NCI-H2171 (cell line): ENCODE results near the gene CLEC5A.
"Not testable (repeated sequence)": the region's sequence is repeated elsewhere in the genome, so short reads cannot be mapped to it uniquely, and the experiment has no call there.

Experiments used
- DNase-seq: peaks from one replicate; lab custom pipeline; 2025; lab: John Stamatoyannopoulos, UW

Gene CLEC5A

DNA sequence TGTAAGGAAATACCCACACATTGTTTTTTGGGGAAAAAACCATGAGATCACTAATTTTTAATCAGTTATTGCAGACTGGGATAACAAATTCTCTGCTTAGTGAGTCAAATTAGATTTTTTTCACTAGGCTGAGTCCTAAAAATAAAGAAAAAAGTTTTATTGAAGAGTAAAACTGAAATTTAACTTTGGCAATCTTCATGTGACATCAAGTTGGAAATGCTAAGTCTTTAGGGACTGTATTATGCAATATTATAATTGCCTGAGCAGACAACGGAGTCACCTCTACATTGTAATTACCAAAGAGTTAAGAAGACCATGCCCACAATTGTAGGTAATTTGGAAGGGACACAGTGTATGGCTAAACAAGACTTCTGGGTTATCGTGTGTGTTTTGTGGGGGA is 2.2 kb upstream of the CLEC5A start:
- DNase-seq: no peak

DNA sequence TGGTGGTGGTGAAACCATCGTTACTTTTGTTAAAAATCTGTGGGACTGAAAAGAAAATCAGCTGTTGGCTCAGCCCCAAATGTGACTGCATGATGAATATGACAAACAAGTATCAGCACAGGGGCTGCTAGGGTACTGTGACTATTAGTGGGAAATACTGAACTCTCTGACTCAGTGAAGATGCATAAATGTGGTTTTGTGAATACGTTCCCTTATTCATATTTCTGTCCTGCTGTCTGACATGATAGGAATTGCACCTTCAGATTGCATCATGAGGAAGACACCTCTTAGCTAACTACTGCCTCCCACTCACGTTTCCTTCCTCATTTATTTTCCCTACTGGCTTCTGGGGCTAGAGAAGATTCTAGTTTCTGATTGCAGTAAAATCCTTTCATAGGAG is 1.4 kb downstream of the CLEC5A start:
- no peak for DNase-seq

DNA sequence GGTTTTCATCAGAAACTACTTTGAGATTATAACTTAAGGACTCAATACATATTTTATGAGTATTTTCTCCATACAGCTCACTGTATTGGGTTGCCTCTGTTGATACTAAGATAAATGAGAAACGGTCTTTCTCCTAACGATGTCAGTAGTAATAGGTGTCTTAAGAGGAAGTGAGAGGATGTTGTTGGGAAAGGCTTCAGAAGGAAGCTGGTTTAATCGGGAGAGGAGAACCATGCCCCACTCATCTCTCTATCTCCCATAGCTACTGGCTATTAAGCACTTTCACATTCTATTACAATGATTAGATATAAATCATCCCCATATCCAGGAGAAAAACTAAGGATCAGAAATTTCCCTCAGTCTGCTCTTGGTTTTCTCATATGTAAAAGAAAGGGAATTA is 2.0 kb downstream of the CLEC5A start:
- no peak for DNase-seq

- no peak for DNase-seq
Observed at GRCh38 chr7:141943846-141944245, 2.9 kb downstream of the CLEC5A start.

DNA sequence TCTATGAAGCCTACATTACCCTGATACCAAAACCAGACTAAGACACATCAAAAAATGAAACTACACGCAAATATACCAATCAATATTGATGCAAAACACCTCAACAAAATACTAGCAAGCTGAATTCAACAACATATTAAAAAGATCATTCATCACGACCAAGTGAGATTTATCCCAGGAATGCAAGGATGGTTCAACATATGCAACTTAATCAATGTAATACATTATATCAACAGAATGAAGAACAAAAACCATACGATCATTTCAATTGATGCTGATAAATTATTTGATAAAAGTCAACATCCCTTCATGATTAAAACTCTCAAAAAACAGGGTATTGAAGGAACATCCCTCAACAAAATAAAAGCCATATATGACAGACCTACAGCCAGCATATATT is 5.7 kb downstream of the CLEC5A start:
- no peak for DNase-seq

DNA sequence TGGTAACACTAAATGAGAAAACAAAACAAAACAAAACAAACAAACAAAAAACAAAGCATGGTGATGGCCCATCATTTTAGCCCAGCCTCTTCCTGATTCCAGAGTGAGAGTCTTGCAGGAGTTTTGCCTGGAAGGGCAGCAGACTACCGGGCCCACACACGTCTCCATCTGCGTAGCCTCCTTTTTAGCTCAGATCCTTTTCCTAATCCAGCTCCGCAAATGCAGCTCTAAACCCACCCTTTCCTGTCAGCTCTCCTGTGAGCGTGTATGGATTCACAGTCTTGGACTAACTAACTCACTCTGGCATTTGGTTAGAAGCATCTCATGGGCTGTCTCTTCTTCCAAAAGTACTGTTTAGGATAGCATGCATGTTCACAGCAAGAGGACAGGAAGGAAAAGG is 16.6 kb downstream of the CLEC5A start:
- no peak for DNase-seq

DNA sequence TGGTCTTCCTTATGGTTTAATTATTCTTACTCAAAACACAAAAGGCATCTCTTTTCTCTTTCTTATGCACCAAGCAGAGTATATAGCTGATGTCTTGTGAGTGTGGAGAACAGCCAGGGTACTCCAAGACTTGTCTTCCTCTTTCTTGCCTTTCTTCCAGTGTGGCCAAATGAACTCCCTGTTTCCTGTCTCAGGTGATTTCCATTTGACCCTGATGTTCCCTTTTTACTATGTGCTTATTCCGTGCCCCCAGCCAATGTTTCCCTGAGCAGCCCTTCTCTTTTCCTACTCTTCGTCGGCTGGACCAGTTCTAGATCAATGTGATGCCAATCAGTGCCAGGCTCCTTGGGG is 18.0 kb downstream of the CLEC5A start:
- no peak for DNase-seq

GRCh38 chr7:141928146-141928844 is 18.5 kb downstream of the CLEC5A start:
- no peak for DNase-seq

GRCh38 chr7:141920281-141920680 is 26.5 kb downstream of the CLEC5A start:
- DNase-seq: no peak

DNA sequence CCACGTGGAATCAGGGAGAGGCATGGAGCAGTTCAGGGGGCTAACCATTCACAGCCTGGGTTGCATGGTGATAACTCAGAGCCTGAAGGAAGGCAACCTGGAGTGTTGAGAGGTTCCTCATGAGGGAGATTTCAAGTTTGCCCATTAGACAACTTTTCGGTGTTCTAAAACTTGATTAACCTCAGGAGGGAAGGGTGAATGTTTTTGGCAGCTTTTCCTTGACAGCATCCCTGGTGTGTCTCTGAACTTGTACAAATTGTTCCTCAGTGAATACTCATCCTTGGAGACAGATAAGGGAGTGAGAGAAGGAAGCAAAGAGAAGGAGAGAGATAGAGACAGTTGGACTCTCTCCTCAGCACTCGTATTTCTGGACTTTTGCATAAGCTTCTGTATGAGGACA is 30.7 kb downstream of the CLEC5A start, which contains the start of gene OR9A4:
OR9A4 (plus strand) TSS at position 301 of the 400 bp plus-strand sequence. CDS start 2,477 bp downstream, outside the sequence.
- DNase-seq: no peak

- no peak for DNase-seq
Observed at GRCh38 chr7:141915565-141915964, 31.2 kb downstream of the CLEC5A start.

DNA sequence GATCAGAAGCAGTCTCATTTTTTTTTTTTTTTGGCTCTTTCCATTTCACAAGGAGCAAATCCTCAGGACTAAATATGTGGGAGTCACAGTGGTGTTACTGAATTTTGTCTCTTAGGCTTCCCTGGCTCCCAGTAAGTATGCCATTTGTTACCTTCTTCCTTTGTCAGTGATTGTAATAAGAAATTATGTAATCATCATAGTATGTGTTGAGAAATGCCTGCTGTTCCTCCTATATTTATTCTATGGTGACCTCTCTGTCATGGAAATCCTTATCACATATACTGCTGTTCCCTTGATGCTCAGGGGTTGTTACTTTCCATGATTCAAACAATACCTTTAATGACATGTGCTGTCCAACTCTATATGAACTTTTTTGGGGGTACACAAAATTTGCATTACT is 35.4 kb downstream of the CLEC5A start:
- DNase-seq: no peak

- no peak for DNase-seq
Observed at GRCh38 chr7:141906285-141906684, 40.5 kb downstream of the CLEC5A start.

DNA sequence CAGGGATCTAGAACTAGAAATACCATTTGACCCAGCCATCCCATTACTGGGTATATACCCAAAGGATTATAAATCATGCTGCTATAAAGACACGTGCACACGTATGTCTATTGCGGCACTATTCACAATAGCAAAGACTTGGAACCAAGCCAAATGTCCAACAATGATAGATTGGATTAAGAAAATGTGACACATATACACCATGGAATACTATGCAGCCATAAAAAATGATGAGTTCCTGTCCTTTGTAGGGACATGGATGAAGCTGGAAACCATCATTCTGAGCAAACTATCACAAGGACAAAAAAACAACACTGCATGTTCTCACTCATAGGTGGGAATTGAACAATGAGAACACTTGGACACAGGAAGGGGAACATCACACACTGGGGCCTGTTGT is 47.4 kb downstream of the CLEC5A start:
- not testable (repeated sequence) for DNase-seq

DNA sequence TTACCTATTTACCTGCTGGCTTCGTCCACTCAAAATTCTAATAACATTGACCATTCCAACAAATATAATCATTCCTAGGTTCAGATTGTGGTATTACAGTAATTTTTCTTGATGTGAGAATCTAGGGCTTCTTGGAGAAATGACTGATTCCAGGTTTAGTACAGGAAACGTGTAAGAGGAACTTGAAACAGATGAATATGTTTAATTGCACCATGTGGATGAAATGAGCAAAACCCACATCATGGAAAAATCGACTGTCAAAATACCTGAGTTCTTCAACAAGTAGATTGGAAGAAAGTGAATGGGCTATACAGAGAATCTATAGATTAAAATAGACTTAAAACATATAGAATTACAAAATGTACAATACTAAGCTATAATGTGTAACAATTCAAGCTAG is 55.4 kb downstream of the CLEC5A start:
- DNase-seq: no peak

GRCh38 chr7:141889321-141889720 is 57.5 kb downstream of the CLEC5A start:
- DNase-seq: no peak

GRCh38 chr7:141884539-141885225 is 62.1 kb downstream of the CLEC5A start:
- no peak for DNase-seq

- DNase-seq: no peak
Observed at GRCh38 chr7:141880960-141881359, 65.8 kb downstream of the CLEC5A start.

DNA sequence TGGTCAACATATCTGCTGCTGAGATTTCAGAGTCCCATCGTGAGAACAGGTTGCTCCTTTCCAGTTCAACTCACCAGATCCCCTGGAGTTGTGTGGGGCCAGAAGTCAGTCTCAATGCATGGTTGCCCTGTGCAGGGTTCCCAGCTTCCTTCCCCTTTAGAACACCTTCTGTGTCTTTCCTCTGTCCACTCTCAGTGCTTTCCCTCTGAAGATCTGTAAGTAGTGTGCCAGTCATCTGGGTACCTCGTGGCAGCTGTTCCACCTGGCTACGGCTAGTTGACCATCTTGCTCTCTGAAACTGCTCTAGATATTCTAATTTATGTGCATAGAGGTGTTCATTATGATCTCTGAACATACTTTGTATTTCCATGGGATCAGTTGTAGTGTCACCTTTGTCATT is 69.4 kb downstream of the CLEC5A start:
- DNase-seq: no peak
